NCI-H187 treated with DMSO at 0.1 percent for 48 hours (cell line): Measurements from ENCODE around the gene GCA.

Experiments used
- DNase-seq: peaks from one replicate; lab custom pipeline; 2025; lab: John Stamatoyannopoulos, UW

Gene GCA

GRCh38 chr2:162328424-162329157 is 15.3 kb upstream of the GCA start:
- DNase-seq = no peak

DNA sequence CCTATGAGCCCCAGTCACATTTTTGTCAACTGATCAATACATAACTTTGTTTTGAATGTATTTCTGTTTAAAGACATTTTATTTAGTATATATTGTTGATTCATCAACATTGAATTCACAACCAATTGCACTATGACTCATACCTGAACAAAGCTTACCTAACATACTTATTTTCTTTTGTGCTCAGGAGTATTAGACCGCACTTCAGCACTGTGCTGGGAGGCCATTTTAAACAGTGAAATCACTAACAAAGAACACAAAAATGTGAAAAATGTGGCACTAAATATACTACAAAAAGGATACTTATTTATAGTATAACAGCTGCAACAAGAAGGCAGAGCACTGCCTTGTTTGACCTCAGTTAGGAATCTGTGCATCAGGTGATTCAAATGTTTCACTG is 13.1 kb upstream of the GCA start:
- no peak for DNase-seq

- DNase-seq = no peak
Measured at GRCh38 chr2:162333968-162334367, 10.0 kb upstream of the GCA start.

- DNase-seq = no peak
Measured at GRCh38 chr2:162337868-162338267, 6.1 kb upstream of the GCA start.

DNA sequence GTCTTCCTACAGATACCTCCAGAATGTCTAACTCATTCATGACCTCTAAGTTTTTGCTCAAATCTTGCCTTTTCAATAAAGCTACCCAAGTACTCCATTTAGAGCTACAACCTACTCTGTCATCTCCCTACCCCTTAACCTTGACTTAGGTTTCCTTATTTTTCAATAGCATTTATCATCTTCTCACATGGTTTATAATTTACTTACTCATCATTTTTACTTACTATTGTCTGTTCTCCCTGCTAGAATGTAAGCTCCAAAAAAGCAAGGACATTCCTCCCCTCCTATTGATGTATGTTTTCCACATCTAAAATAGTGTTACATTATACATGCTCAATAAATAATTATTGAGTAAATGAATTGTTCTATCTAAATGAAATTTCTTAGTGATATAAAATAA is 3.1 kb upstream of the GCA start:
- no peak for DNase-seq

GRCh38 chr2:162342321-162342720 is 1.6 kb upstream of the GCA start:
- no peak for DNase-seq

DNA sequence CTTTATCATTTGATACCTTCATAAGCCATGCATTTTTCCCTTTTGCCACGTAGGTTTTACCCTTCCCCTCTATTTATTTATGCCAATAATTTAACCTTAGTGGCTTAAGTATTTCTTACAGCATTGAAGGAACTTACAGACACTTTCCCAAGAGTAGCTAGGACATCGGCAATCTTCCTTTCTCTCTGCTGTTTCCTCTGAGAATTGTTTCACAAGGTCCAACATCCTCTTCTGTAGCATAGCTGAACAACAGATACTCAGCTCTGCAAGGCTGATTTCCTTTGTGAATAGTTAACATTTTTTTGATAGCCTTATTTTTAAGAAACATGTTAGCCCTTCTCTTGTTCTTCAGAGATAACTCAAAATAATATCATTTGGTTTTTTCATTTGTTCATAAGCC is 1.1 kb upstream of the GCA start:
- DNase-seq = no peak

GRCh38 chr2:162343492-162343823 is 474 bp upstream of the GCA start:
- no peak for DNase-seq

DNA sequence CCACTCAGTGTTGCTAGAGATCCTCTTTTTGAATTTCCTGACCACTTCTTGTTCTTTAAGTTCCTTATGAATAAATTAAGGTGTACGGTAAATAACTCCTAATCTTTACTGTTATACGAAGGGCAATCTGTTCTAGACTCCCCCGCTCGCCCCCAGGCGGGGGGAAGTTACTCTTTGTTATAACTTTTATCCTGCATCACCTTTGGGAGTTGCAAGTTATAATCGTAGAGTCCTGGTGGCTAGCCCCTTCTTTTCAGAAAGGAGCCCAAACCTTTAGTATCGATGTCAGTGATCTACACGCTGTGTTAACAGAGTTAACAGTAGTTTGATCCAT is 652 bp downstream of the GCA start:
- no peak for DNase-seq

DNA sequence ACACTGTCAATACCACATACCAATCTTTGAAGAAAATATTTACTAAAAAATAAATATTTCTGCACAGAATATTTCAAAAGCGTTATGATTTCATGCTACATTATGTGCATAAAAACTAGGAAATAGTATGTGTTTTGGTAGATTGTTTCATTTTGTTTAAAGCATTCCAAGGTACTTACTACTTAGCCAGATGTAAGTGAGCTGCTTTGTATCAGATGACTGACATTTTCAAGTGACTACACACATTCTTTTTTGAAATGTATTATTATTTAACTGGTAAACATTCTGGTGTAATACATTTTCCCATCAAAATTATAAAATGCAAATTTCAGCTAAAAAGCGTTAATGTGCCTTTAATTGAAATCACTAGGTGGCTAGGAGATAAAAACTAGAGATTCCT is 21.5 kb downstream of the GCA start:
- DNase-seq = no peak

- no peak for DNase-seq
Measured at GRCh38 chr2:162368494-162368893, 24.6 kb downstream of the GCA start.

GRCh38 chr2:162369551-162369950 is 25.6 kb downstream of the GCA start:
- no peak for DNase-seq

- no peak for DNase-seq
Measured at GRCh38 chr2:162370931-162371330, 27.0 kb downstream of the GCA start.

GRCh38 chr2:162372818-162373217 is 28.9 kb downstream of the GCA start:
- DNase-seq = no peak

DNA sequence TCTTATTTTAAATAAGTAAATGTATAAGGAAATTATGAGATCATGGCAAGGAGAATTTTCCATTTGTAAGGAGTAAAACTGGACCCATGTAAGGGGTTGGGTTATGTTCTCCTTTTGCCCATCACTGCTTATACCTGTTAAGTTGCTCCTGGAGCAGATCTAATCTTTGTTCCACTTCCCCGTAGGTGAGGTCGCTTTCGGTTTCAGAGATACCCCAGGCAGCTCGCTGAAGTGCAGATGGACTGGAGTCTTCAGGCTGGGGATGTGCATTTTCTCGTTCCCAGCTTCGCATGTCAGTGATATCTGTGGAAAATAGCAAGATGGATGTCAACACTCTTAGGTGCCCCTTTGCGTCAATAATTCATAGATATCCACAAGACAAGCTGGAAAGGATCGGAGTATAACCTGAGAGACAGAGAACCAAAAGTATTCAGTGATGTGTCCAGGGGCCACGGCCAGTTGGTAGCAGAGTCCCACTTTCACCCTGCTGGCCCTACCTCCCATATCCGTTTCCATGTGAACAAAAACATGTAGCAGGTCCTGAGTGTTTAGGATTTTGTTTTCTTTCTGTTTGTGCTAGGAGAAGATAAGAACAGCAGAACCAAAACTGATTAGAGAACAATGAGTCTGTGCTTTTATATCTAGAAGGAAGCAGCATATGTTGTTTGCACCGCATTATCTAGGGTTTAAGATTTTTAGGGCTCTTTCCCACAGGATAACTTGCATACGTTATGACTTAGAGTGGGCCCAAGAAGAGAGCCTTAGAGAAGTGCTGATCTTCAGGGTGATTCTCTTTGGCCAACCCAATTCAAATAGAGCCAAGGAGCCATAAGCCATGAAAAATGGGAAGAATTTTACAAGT is 36.0 kb downstream of the GCA start:
- DNase-seq = no peak

DNA sequence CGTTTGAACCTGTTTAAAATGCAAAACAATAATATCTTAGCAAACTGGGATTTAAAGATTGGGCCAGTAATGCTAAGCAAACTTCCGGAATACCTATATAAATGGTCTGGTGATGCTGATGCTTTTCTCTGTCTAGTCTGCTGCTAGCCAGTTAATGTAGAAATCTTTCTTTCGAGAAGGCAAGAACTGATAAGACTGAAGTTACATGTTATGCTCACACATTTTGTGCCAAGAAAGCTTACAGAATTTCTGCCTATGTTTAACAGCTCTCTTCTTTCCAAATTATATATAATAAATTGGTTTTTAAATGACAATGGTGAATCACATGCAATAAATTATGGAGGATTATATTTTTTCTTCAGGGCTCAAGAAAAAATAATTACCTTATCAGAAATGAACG is 37.9 kb downstream of the GCA start:
- no peak for DNase-seq

- DNase-seq = no peak
Measured at GRCh38 chr2:162382278-162382677, 38.3 kb downstream of the GCA start.

DNA sequence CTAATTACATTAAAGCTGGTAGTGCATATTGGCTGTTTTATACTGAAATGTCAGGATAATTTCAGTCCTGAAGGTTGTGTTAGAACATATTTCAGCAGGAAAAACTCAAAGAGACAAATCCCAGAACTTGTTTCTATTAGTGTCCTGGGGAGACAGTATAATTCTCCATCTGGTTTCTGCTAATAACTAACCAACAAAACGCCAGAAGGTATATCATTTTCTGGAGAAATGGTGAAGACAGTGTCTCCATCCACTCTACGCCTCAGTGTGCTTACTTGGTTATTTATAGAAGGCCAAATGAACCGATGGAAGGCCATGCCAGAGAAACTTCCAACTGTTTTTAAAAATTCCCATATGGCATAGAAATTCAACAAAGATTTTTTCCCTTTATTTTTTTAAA is 41.6 kb downstream of the GCA start:
- DNase-seq = no peak

- DNase-seq = no peak
Measured at GRCh38 chr2:162390801-162391200, 46.9 kb downstream of the GCA start.

- DNase-seq = no peak
Measured at GRCh38 chr2:162400336-162400735, 56.4 kb downstream of the GCA start.

GRCh38 chr2:162401871-162402270 is 57.9 kb downstream of the GCA start:
- DNase-seq = no peak

- DNase-seq = no peak
Measured at GRCh38 chr2:162403884-162404283, 60.0 kb downstream of the GCA start.
